HEK293 (cell line): ENCODE results near the gene ADGRF1.

ENCODE experiments used
- CTCF ChIA-PET: fragments of 350-600 bp; formaldehyde crosslinking; extraction: SDS; loops from one replicate; lab custom pipeline; 2021; ENCODE audit warnings: antibody characterized with exemption; lab: Yijun Ruan, JAX
- POLR2A ChIA-PET: fragments of 300-600 bp; formaldehyde crosslinking; extraction: SDS; loops from one replicate; lab custom pipeline; 2020; ENCODE audit warnings: antibody characterized with exemption, inconsistent platforms; lab: Yijun Ruan, JAX
- H3K27ac ChIP-seq: fragments of 200-500 bp; sonication (Bioruptor generic); 2 replicates; pipeline ENCODE4 v1.5.1; 2014; ENCODE audit warnings: low read depth, low read length, control low read depth, inconsistent platforms; ENCODE audit errors: extremely low read depth
- H3K36me3 ChIP-seq, 2 experiments: fragments of 200-500 bp in 1 of 2; sonication (Bioruptor generic) in 1 of 2; 1 replicate in 1 of 2; 2 replicates in 1 of 2; pipeline ENCODE4 v1.5.1; 2014 to 2017; ENCODE audit warnings: inconsistent platforms in 2 of 2, low read length in 2 of 2; ENCODE audit not compliant: control insufficient read depth in 2 of 2, insufficient read depth in 1 of 2
- H3K4me1 ChIP-seq: fragments of 200-500 bp; sonication (Bioruptor generic); 2 replicates; pipeline ENCODE4 v1.5.1; 2014; ENCODE audit warnings: mild to moderate bottlenecking, low read length, inconsistent platforms; ENCODE audit not compliant: control insufficient read depth, insufficient read depth
- H3K4me3 ChIP-seq: 2 replicates; pipeline ENCODE4 v1.5.1; 2011; ENCODE audit warnings: low read depth, mild to moderate bottlenecking, control low read depth, low read length, moderate library complexity
- H3K9me3 ChIP-seq: fragments of 200-500 bp; sonication (Bioruptor generic); 2 replicates; pipeline ENCODE4 v1.5.1; 2014; ENCODE audit warnings: low read depth, low read length, inconsistent platforms; ENCODE audit not compliant: control insufficient read depth, insufficient read depth
- BCL11A ChIP-seq: fragments of 450-650 bp; formaldehyde crosslinking; IDR thresholded peaks from 2 replicates; pipeline ENCODE4 v1.5.1; 2016; ENCODE audit warnings: low read depth, missing biosample characterization, missing genetic modification characterization
- FEZF1 ChIP-seq: fragments of 450-650 bp; formaldehyde crosslinking; IDR thresholded peaks from 2 replicates; pipeline ENCODE4 v1.5.1; 2016; ENCODE audit warnings: missing biosample characterization, missing genetic modification characterization
- SCRT1 ChIP-seq: fragments of 450-650 bp; formaldehyde crosslinking; IDR thresholded peaks from 2 replicates; pipeline ENCODE4 v1.5.1; 2016; ENCODE audit warnings: missing biosample characterization, missing genetic modification characterization, borderline replicate concordance
- WT1 ChIP-seq: fragments of 450-650 bp; formaldehyde crosslinking; IDR thresholded peaks from 2 replicates; pipeline ENCODE4 v1.5.1; 2016; ENCODE audit warnings: missing biosample characterization, missing genetic modification characterization
- ZBTB6 ChIP-seq: fragments of 450-650 bp; formaldehyde crosslinking; IDR thresholded peaks from 2 replicates; pipeline ENCODE4 v1.5.1; 2017; ENCODE audit warnings: missing biosample characterization, missing genetic modification characterization
- ZFP37 ChIP-seq: fragments of 450-650 bp; formaldehyde crosslinking; IDR thresholded peaks from 2 replicates; pipeline ENCODE4 v1.5.1; 2016; ENCODE audit warnings: missing biosample characterization, missing genetic modification characterization
- ZNF24 ChIP-seq: fragments of 450-650 bp; formaldehyde crosslinking; IDR thresholded peaks from 2 replicates; pipeline ENCODE4 v1.5.1; 2016; ENCODE audit warnings: missing biosample characterization, missing genetic modification characterization
- ZNF26 ChIP-seq: fragments of 450-650 bp; formaldehyde crosslinking; IDR thresholded peaks from 2 replicates; pipeline ENCODE4 v1.5.1; 2016; ENCODE audit warnings: missing biosample characterization, missing genetic modification characterization
- ZNF350 ChIP-seq: fragments of 450-650 bp; formaldehyde crosslinking; IDR thresholded peaks from 2 replicates; pipeline ENCODE4 v1.5.0; 2017; ENCODE audit warnings: missing biosample characterization, mild to moderate bottlenecking, missing genetic modification characterization
- ZNF366 ChIP-seq: fragments of 450-650 bp; formaldehyde crosslinking; conservative IDR thresholded peaks from 2 replicates; pipeline ENCODE4 v1.5.1; 2016; ENCODE audit warnings: missing biosample characterization, missing genetic modification characterization
- ZNF394 ChIP-seq: fragments of 450-650 bp; formaldehyde crosslinking; IDR thresholded peaks from 2 replicates; pipeline ENCODE4 v1.5.1; 2016; ENCODE audit warnings: missing biosample characterization, missing genetic modification characterization, mild to moderate bottlenecking, moderate library complexity, borderline replicate concordance
- ZNF48 ChIP-seq: fragments of 450-650 bp; formaldehyde crosslinking; IDR thresholded peaks from 2 replicates; pipeline ENCODE4 v1.5.1; 2016; ENCODE audit warnings: missing biosample characterization, missing genetic modification characterization
- ZNF544 ChIP-seq: fragments of 450-650 bp; formaldehyde crosslinking; IDR thresholded peaks from 2 replicates; pipeline ENCODE4 v1.5.0; 2017; ENCODE audit warnings: missing biosample characterization, missing genetic modification characterization
- ZNF560 ChIP-seq: fragments of 450-650 bp; formaldehyde crosslinking; IDR thresholded peaks from 2 replicates; pipeline ENCODE4 v1.5.1; 2017; ENCODE audit warnings: missing biosample characterization, missing genetic modification characterization, borderline replicate concordance
- ZNF600 ChIP-seq: fragments of 450-650 bp; formaldehyde crosslinking; IDR thresholded peaks from 2 replicates; pipeline ENCODE4 v1.5.1; 2016; ENCODE audit warnings: missing biosample characterization, missing genetic modification characterization
- ZNF626 ChIP-seq: fragments of 450-650 bp; sonication (Bioruptor Pico); formaldehyde crosslinking; IDR thresholded peaks from 2 replicates; pipeline ENCODE4 v1.5.1; 2018; ENCODE audit warnings: missing biosample characterization, missing genetic modification characterization, inconsistent platforms
- TF ChIP-seq, protein P1 (sequence below): fragments of 450-650 bp; formaldehyde crosslinking; IDR thresholded peaks from 2 replicates; pipeline ENCODE4 v1.5.1; 2016; ENCODE audit warnings: missing biosample characterization, missing genetic modification characterization
- TF ChIP-seq, protein P2 (sequence below): fragments of 450-650 bp; formaldehyde crosslinking; IDR thresholded peaks from 2 replicates; pipeline ENCODE4 v1.5.1; 2016; ENCODE audit warnings: missing biosample characterization, missing genetic modification characterization

Gene ADGRF1

DNA sequence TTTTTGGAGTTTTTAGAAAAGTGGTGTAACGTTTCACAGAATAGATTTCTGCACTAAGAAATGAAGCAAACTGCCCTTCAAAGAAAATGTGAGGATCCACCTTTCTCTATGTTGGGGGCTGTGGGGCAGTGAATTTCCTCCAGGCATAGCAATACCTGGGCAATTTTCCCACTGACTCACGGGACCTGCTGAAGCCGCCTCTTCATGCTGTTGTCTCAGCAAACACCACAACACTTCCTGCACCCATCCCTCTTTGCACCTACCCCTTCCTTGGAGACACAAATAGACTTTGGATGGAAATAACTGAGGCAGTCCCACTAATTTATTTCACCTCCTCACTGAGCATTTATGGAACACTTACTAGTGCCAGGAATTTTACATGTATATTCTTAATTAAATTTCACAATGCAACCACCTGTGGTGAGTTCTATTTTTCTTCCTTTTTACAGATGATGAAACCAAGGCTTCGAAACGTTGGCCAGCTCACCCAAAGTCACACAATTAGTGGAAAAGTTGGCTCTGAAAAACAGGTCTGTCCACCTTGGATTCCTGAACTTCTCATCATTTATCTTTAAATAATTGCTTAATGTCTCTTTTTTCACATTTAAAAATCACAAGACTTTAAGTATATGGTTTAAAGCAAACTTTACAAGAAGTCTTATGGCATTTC lies 17.2 kb upstream of the ADGRF1 start:
- ChIA-PET CTCF (no interaction called here), POLR2A (no interaction called here)
- Histone ChIP-seq H3K27ac (no peak overlapping the region), H3K36me3 (no peaks in the 10 kb centered on the region), H3K4me3 (no peak overlapping the region), H3K9me3 (no peaks in the 10 kb centered on the region), H3K4me1 (no peaks in the 10 kb centered on the region; the same call in 1 of the 2 replicates)
- TF ChIP-seq WT1 (no peak), ZNF544 (tag by site-specific recombination) (no peak), ZNF626 (tag by site-specific recombination) (no peak), ZNF350 (tag by site-specific recombination) (no peak)

DNA sequence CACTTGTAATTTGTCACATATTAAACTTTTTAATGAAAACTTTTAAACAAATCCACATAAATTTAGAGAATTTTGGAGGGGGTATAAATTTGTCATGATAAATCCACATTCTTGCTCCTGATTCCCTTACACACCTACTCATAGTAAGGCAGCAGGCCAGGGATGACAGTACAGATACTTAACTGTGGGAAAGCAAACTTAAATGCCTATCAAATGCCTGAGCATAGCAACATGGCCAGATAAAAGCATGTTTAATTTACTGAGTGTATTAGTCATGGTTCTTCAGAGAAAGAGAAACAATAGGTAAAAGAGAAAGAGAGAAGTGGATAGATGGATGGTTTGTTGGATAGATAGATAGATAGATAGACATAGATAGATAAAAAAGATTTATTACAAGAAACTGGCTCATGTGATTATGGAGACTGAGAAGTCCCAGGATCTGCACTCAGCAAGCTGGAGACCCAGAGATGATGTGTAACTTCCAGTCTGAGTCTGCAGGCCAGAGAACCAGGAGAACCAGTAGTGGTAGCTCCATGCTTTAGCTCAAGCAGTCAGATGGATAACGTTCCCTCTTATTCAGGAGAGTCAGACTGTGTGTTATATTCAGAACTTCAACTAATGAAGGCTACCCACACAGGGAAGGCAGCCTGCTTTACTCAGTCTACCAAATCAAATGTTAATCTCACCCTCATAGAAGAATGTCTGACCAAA lies 15.9 kb upstream of the ADGRF1 start:
- TF ChIP-seq ZNF560 (no peak), ZNF26 (tag by site-specific recombination) (no peak), BCL11A (tag by site-specific recombination) (no peak), ZNF350 (tag by site-specific recombination) (no peak), ZNF600 (tag by site-specific recombination) (no peak), ZNF48 (no peak), ZNF24 (no peak), SCRT1 (tag by site-specific recombination) (no peak), FEZF1 (tag by site-specific recombination) (no peak), ZNF394 (tag by site-specific recombination) (no peak), ZFP37 (no peak), ZNF366 (no peak), ZBTB6 (tag by site-specific recombination) (no peak)
- TF ChIP-seq, protein P1, sequence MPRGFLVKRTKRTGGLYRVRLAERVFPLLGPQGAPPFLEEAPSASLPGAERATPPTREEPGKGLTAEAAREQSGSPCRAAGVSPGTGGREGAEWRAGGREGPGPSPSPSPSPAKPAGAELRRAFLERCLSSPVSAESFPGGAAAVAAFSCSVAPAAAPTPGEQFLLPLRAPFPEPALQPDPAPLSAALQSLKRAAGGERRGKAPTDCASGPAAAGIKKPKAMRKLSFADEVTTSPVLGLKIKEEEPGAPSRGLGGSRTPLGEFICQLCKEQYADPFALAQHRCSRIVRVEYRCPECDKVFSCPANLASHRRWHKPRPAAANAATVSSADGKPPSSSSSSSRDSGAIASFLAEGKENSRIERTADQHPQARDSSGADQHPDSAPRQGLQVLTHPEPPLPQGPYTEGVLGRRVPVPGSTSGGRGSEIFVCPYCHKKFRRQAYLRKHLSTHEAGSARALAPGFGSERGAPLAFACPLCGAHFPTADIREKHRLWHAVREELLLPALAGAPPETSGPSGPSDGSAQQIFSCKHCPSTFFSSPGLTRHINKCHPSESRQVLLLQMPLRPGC (tag by site-specific recombination), result no peak
- TF ChIP-seq, protein P2, sequence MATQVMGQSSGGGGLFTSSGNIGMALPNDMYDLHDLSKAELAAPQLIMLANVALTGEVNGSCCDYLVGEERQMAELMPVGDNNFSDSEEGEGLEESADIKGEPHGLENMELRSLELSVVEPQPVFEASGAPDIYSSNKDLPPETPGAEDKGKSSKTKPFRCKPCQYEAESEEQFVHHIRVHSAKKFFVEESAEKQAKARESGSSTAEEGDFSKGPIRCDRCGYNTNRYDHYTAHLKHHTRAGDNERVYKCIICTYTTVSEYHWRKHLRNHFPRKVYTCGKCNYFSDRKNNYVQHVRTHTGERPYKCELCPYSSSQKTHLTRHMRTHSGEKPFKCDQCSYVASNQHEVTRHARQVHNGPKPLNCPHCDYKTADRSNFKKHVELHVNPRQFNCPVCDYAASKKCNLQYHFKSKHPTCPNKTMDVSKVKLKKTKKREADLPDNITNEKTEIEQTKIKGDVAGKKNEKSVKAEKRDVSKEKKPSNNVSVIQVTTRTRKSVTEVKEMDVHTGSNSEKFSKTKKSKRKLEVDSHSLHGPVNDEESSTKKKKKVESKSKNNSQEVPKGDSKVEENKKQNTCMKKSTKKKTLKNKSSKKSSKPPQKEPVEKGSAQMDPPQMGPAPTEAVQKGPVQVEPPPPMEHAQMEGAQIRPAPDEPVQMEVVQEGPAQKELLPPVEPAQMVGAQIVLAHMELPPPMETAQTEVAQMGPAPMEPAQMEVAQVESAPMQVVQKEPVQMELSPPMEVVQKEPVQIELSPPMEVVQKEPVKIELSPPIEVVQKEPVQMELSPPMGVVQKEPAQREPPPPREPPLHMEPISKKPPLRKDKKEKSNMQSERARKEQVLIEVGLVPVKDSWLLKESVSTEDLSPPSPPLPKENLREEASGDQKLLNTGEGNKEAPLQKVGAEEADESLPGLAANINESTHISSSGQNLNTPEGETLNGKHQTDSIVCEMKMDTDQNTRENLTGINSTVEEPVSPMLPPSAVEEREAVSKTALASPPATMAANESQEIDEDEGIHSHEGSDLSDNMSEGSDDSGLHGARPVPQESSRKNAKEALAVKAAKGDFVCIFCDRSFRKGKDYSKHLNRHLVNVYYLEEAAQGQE (tag by site-specific recombination), result no peak
- no peaks in the 10 kb centered on the region; the same call in 1 of the 2 replicates for H3K4me1 ChIP-seq
- no peak overlapping the region for H3K4me3 ChIP-seq
- H3K27ac ChIP-seq, result no peak overlapping the region
- POLR2A ChIA-PET, result no interaction called here
- CTCF ChIA-PET, result interaction anchor here (0.9 to 1.6 kb wide), 3 partner anchors 10 to 67 kb away, joined by 3 to 8 read pairs (median 4); no protein-coding TSS in a partner anchor
- no peaks in the 10 kb centered on the region for H3K36me3 ChIP-seq
- H3K9me3 ChIP-seq, result no peaks in the 10 kb centered on the region
